Measurements from ENCODE around the gene DUSP22.

Gene DUSP22

DNA sequence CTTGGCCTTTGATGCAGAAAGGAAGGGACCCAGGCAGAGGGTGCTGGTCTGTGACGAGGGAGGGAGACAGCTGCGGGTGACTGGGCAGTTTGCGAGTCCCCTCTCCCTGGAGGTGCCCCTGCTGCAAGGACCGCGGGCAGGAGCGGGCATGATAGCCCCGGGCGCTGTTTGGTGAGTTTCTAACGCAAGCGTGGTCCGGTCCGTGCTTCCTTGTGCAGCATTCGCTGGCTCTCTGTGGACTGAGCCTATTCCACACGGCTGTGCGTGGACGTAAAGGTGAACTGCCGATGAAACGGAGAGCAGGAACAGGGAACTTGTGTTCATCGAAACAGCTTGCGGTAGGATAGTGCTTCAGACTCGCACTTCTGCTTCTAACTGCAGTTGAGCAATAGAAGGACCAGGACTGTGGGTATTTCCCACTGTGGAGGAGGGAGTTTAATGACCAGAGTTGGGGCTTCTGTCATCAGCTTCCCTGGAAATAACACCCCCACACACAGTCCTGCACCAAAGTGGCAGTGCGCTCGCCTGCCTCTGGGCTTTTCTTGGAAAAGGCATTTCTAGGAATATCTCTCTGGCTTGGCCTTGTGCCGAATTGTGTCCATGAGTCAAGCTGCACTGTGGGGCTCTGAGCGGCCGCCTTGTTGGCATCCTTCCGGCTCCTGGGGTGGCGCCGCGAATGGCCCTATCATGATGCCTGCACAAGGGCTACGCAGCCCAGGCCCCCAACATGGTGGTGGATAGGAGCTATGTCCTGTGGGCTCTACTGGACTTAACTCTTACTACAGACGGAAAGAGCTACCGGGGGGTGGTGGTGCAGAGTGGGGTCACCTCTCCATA lies 48.9 kb downstream of the DUSP22 start:
- DNase-seq: no peak

DNA sequence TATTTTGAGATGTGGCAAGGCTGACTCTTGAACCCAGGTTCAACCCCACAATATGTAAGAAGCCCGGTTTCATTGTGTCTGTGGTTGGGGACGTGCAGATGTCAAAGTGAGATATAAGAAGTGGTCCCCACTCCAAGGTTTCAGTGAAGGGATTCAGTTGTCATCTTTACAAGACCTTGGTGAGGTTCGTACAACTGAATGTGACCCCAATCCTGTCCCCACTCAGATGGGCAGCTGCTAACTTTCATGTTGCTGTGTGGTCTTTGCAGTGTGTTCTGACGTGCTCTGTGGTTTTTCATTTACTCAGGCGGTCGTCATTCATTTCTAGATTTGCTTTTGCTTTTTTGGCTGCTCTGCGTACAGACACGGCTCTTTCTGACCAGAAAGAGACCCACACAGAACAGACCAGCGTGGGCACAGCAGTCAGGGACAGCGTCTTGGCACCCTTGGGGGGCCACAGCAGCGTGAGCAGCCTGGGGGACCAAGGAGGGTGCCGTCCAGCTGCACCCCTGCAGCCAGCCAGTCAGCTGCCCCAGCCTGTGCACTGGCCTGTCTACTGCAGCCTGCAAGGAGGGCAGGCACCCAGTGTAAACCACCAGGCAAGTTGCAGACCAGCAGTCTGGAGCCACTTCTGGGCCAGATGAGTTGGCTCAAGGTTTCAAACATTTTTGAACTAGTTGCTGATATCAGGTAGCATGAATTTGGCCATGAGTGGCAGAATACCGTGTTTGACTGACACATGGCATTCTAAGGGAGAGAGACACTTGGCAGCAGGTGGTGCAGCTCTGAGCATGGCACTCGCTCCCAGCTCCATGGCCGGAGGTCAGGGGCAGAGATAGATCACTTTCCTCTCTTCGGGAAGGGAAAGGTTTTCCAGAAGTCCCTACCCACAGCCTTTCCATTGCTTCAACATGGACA lies 49.9 kb downstream of the DUSP22 start:
- DNase-seq: no peak

GRCh38 chr6:342832-343179 lies 50.5 kb downstream of the DUSP22 start:
- no peak for DNase-seq

DNA sequence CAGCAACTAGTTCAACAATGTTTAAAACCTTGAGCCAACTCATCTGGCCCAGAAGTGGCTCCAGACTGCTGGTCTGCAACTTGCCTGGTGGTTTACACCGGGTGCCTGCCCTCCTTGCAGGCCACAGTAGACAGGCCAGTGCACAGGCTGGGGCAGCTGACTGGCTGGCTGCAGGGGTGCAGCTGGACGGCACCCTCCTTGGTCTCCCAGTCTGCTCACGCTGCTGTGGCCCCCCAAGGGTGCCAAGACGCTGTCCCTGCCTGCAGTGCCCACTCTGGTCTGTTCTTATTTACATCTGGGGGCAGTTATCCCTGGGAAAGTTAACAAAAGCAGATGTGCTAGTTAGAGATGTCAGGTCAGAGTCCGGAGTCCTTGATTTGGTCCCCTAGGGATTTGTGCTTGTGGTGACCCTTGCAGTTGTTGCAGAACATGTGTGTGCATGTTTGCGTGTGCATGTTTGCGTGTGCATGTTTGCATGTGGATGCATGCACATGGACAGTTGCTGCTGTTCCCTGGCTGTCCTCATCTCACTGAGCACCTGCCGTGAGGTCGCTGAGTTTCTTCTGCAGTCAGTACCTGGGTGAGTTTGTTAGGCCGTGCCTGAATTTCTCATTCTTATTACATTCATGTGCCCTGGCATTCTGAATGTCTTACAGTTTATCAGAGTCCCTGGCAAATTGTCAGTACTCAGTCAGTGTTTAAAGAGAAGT lies 51.1 kb downstream of the DUSP22 start:
- DNase-seq: no peak

GRCh38 chr6:343960-344815 lies 51.9 kb downstream of the DUSP22 start:
- DNase-seq: no peak

- no peak for DNase-seq
Measured at GRCh38 chr6:344816-345340, 52.6 kb downstream of the DUSP22 start.

DNA sequence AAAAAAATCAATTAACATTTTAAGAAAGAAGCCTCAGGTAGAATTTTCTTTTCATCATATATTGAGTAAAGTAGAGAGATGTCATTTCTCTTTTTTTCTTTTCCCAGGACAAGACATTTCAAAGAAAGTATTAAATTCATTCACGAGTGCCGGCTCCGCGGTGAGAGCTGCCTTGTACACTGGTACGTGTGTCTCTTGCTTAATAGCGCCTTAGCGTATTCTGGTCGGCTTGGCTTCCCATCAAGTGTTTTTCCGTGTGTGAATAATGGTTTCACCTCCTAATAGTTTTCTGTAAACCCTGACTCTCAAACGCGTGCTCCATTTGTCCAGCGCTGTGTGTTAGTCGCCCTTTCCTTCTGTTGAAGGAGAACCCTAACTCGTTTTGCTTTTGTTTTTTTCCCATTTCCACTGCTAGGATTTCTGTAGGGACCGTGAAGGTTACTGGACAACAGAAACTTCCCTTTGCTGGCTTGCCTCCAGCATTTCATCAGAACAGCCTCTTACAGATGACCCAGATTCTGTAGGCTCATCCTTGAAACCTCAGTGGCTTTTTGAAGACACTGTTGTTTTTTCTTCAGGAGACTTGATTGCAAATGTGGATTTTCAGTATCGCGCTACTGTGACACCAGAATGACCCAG lies 53.6 kb downstream of the DUSP22 start:
- no peak for DNase-seq

GRCh38 chr6:346386-347030 lies 54.2 kb downstream of the DUSP22 start:
- no peak for DNase-seq

- DNase-seq: no peak
Measured at GRCh38 chr6:347232-347631, 54.9 kb downstream of the DUSP22 start.

DNA sequence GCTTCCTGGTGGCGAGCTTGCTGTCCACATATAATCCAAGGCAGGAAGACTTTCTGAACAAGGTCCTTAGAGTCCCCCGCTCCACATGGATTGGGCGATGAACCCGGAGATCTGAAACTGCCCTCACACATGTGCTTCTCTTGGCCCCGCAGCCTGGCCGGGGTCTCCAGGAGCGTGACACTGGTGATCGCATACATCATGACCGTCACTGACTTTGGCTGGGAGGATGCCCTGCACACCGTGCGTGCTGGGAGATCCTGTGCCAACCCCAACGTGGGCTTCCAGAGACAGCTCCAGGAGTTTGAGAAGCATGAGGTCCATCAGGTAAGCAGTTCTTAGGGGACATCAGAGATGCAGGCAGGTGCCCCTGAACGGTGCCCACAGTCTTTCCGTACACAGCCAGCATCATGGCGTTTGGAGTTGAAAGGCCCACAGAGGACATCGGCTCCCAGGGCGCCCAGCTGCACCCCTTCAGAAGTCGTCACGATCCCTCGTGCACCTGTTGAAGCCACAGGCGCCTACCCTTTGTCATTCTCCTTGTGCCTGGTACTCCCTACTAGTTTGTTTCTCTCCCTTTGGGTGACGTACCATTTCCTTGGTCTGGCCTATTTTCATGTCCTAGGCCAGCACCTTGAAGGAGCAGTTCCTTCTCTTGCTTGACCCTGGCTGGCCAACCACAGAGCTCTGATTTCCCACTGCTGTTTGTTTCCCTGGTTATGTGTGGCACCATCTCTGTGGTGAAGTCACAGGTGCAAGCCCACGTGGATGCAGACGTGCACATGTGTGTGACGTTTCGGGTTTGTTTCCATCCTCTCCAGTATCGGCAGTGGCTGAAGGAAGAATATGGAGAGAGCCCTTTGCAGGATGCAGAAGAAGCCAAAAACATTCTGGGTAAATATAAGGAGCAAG lies 55.9 kb downstream of the DUSP22 start:
- DNase-seq: no peak

- DNase-seq: no peak
Measured at GRCh38 chr6:348860-349396, 56.6 kb downstream of the DUSP22 start.

DNA sequence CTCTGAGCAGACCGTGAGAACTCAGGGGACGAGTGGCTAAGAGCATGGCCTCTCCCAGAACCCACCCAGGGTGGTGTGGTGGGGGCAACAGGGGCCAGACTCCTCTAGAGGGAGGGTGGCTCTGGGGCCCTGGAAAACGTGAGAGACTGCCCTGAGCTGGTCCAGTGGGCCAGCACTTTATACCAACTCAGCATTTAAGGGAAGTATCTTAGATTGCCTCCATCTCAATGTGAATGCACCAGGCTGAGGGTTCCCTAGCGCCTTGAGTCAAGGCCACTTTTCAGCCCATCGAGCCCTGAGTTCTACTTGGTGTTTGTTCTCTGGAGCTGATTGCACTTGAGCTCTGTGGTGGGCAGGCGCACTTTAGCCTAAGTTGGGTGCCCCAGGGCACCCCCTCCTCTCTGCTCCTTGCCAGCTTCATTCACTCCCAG lies 57.2 kb downstream of the DUSP22 start:
- DNase-seq: no peak

DNA sequence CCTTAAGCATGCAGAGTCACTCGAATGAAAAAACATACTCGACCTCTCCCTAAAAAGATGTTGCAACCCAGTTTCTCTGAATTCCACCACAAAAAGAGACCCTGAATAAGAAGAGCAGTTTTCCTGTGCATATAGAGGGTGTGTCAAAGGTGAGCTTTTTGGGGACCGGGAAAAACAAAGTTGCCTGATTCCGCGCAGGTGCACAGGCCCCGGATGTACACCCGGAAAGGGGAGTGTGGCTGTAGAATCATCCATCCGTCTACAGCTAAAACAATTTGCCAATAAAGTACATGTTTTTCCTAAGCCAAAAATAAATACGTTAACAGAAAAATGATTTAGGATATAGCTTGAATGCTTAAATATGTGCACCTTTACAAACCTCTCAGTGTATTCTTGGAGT lies 58.1 kb downstream of the DUSP22 start:
- no peak for DNase-seq

DNA sequence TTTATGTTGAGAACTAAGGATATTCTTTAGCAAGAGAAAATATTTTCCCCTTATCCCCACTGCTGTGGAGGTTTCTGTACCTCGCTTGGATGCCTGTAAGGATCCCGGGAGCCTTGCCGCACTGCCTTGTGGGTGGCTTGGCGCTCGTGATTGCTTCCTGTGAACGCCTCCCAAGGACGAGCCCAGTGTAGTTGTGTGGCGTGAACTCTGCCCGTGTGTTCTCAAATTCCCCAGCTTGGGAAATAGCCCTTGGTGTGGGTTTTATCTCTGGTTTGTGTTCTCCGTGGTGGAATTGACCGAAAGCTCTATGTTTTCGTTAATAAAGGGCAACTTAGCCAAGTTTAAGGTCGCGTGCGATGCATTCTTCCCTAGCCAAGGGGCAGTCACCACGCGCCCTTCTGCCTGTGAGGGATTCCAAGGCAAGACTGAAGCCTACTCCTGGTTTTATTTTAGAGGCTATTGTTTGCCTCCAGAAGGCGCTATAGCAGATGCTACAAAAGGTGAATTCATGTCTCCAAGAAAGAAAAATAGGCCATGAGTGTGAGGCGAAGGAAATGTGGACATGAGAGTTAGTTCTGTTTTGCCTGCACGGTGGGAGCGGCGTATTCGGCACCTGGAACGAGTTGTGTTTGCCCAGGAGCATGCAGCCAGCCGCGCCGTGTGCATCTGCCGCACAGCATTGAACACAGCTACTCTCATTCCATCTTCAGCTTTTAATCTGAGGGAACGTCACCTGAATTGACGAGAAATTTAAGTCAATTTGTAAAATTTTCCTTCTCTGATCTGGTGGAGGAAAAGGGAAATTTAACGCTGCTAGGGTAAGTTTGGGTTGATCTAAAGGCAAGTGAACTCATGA lies 59.0 kb downstream of the DUSP22 start:
- DNase-seq: no peak

DNA sequence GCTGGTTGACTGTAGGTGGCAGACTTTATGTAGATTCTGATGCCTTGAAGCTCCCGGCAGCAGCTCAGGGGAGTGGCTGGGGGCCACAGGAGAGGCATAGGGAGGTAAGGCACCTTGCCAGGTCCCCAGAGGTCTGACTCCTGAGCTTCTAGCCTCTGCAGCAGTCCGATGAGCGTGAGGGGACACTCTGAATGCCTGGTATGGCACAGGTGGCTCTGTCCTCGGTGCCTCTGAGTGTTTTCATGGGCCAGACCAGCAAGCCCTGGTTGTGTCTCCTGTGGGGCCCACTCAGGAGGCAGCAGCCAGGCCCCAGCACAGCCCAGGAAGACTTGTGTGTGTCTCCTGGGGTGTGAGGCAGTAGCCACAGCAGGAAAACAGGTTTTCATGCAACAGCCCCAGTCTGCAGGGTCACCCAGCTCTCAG lies 59.6 kb downstream of the DUSP22 start:
- DNase-seq: no peak

DNA sequence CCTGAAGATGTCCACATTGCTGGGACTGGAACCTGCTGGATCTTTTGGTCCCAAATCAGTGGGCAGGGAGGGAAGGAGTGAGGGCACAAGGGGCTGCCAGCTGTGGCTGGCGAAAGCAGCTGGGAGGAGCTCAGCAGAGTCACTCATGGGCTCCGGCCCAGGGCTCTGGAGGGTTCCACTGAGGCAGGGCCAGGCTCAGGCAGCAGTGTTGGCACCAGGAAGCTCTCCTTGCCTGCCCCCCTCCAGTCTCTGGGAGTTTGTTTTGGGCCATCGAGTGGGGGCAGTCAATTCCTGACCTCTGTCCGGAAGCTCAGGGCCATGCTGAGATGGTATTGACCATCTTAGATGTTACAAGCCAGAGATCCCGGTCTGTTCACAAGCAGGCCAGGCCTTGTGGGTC lies 60.2 kb downstream of the DUSP22 start:
- DNase-seq: no peak

DNA sequence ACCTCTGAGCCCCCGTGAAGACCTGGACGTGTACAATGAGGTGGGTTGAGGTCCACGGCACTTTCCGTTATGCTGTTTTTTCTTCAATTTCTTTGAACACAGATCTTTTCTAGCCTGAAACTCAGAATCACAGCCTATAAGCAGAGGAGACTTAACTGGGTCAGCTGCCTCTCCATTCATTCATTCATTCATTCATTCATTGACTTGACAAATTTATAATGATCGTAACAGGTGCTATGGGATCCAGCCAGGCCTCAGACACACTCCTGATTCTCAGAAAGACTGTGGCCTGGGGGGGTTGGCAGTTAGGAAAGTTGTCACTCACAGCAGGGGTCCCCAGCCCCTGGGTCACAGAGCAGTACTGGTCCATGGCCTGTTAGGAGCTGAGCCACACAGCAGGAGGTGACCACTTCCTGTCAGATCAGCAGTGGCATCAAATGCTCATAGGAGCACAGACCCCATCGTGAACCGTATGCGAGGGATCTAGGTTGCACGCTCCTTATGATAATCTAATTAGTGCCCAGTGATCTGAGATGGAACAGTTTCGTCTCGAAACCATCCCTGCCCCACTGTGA lies 60.7 kb downstream of the DUSP22 start:
- no peak for DNase-seq

Data from stimulated activated naive CD4-positive, alpha-beta T cell (primary cell).